ENCODE data around the gene GNB4. TPM values are rescaled to one million over a fixed set of nuclear protein-coding genes. Genes with fewer than 3 reads are reported as not detected.

The GNB4 gene
- total and polyA plus RNA-seq, 10 of the 15 experiments (the other 5 are each of a cell fraction or from before 2014, with no cell fraction given): 0.14 to 3.4 (median 1.8) TPM

- TF ChIP-seq RELB (IDR thresholded peaks at IDR 0.05; ENCODE audit: low read depth): peak; percentile 70
- no peak for TF ChIP-seq SIX5 (IDR thresholded peaks at IDR 0.05; ENCODE audit: low read depth, low read length, severe bottlenecking)
- peak; percentile 37; the same call in 1 of the 2 replicates for TF ChIP-seq ZNF384 (IDR thresholded peaks at IDR 0.05; ENCODE audit: borderline replicate concordance, low read depth, low read length)
- peak; percentile 20; the same call in 1 of the 2 replicates for TF ChIP-seq CREB1 (IDR thresholded peaks at IDR 0.05; ENCODE audit: low read depth)
- 0 out of 2 replicates have a peak, but pooled peaks have one; percentile 46 for TF ChIP-seq FOXM1 (IDR thresholded peaks at IDR 0.05; ENCODE audit: low read depth, low read length)
- TF ChIP-seq BMI1 (IDR thresholded peaks at IDR 0.05; ENCODE audit: borderline replicate concordance): peak; percentile 25; the same call in 1 of the 2 replicates
- TF ChIP-seq EED (IDR thresholded peaks at IDR 0.05; ENCODE audit: low read depth): peak; percentile 68; the same call in 1 of the 2 replicates
- TF ChIP-seq RUNX3 (IDR thresholded peaks at IDR 0.05; ENCODE audit: low read length): peak; percentile 75
- no peak for TF ChIP-seq RFX5 (IDR thresholded peaks at IDR 0.05; ENCODE audit: low read depth, low read length)
Observed at GRCh38 chr3:179432021-179432420, 19.2 kb downstream of the GNB4 start (continued).

GRCh38 chr3:179430277-179430870 lies 20.9 kb downstream of the GNB4 start:
- intact Hi-C loops (cut with micrococcal nuclease; ENCODE audit: unreplicated experiment): no loop called here
- ChIA-PET RAD21 (ENCODE audit: unreplicated experiment) (no interaction called here), CTCF (interaction anchor here (0.6 kb wide), 1 partner anchor 574 kb away, joined by 4 read pairs; no protein-coding TSS in a partner anchor), SMC1A (ENCODE audit: uncharacterized antibody, unreplicated experiment) (interaction anchor here (0.6 to 1.9 kb wide), 3 partner anchors 14 to 127 kb away, joined by 3 to 4 read pairs (median 3); no protein-coding TSS in a partner anchor), POLR2A (interaction anchor here (1.1 to 1.4 kb wide), 2 partner anchors 14 to 109 kb away, joined by 3 to 4 read pairs; no protein-coding TSS in a partner anchor)
- peaks cover 14% of the 10 kb centered on the region for H3K4me1 ChIP-seq (ENCODE audit: control insufficient read depth, insufficient read depth, low read length)
- TF ChIP-seq MTA3 (IDR thresholded peaks at IDR 0.05; ENCODE audit: borderline replicate concordance, low read length) (no peak), POU2F2 (IDR thresholded peaks at IDR 0.05; ENCODE audit: borderline replicate concordance, low read depth, low read length) (no peak), POLR2AphosphoS2 (IDR thresholded peaks at IDR 0.05; ENCODE audit: low read depth, low read length) (no peak), SIX5 (IDR thresholded peaks at IDR 0.05; ENCODE audit: low read depth, low read length, severe bottlenecking) (no peak)
- ATAC-seq (no peak), DNase-seq (ENCODE audit: low read depth, low spot score) (no peak), FAIRE-seq (no peak)
- no peaks in the 10 kb centered on the region for H3K36me3 ChIP-seq (ENCODE audit: control insufficient read depth in 2 of 2, insufficient read depth in 2 of 2, low read length in 1 of 2)
- H2AFZ ChIP-seq (ENCODE audit: control insufficient read depth, low read depth, low read length): no peak overlapping the region
- H3K4me3 ChIP-seq: no peak overlapping the region
- H3K79me2 ChIP-seq (ENCODE audit: control insufficient read depth, insufficient read depth, low read length): no peaks in the 10 kb centered on the region
- no peak overlapping the region for H3K9ac ChIP-seq (ENCODE audit: control insufficient read depth, insufficient read depth, low read length)
- no peaks in the 10 kb centered on the region for H4K20me1 ChIP-seq (ENCODE audit: control insufficient read depth, insufficient read depth)
- no TSS peak for BruUV-seq (replicated peaks)
- no peak overlapping the region for H3K27ac ChIP-seq (ENCODE audit: control insufficient read depth, insufficient read depth)
- H3K4me2 ChIP-seq (ENCODE audit: control insufficient read depth, insufficient read depth): no peak overlapping the region
- 79% methylated on average over 2 of the region's 2 CpGs for WGBS (ENCODE audit: insufficient coverage, insufficient replicate concordance, low lambda C conversion rate, missing lambda C conversion rate)
- no peaks in the 10 kb centered on the region for H3K9me3 ChIP-seq (replicated peaks; ENCODE audit: control insufficient read depth, insufficient read depth, low read length)
- in situ Hi-C loops (cut with MboI): no loop called here
- H3K27me3 ChIP-seq (replicated peaks in 1 of 2; ENCODE audit: control insufficient read depth in 2 of 2, insufficient read depth in 2 of 2, low read length in 1 of 2): no peaks in the 10 kb centered on the region

Measured in GM12878 (cell line).